HepG2 (cell line): ENCODE measurements around the gene GDPD5. TPM values are rescaled to one million over a fixed set of nuclear protein-coding genes. Genes with fewer than 3 reads are reported as not detected.

Experiments
- AKNA ChIP-seq: sonication (generic); formaldehyde crosslinking; IDR thresholded peaks from 2 replicates; pipeline ENCODE4 v1.4.0; 2020; ENCODE audit warnings: missing genetic modification reagents, borderline replicate concordance
- CHD4 ChIP-seq: fragments of 200-600 bp; sonication (generic); IDR thresholded peaks from 2 replicates; pipeline ENCODE4 v1.7.0; 2017; ENCODE audit warnings: mild to moderate bottlenecking, low read length, borderline replicate concordance
- EZH2 ChIP-seq: conservative IDR thresholded peaks from 2 replicates; pipeline ENCODE4 v1.6.1; 2012; ENCODE audit warnings: mild to moderate bottlenecking, low read depth, low read length, moderate library complexity
- FOXO4 ChIP-seq: sonication (generic); formaldehyde crosslinking; conservative IDR thresholded peaks from 2 replicates; pipeline ENCODE4 v1.8.1; 2023; ENCODE audit warnings: missing genetic modification reagents
- HHEX ChIP-seq: IDR thresholded peaks from 2 replicates; pipeline ENCODE4 v1.6.1; 2016; ENCODE audit warnings: control low read depth
- KLF12 ChIP-seq: sonication (generic); formaldehyde crosslinking; IDR thresholded peaks from 2 replicates; pipeline ENCODE4 v1.4.0; 2020; ENCODE audit warnings: missing genetic modification reagents, borderline replicate concordance
- MEIS2 ChIP-seq: sonication (generic); formaldehyde crosslinking; IDR thresholded peaks from 2 replicates; pipeline ENCODE4 v1.9.0; 2021; ENCODE audit warnings: mild to moderate bottlenecking, missing genetic modification reagents
- NFE2 ChIP-seq: sonication (generic); formaldehyde crosslinking; IDR thresholded peaks from 2 replicates; pipeline ENCODE4 v1.4.0; 2020; ENCODE audit warnings: missing genetic modification reagents
- NFE2L2 ChIP-seq: fragments of 150-350 bp; IDR thresholded peaks from 2 replicates; pipeline ENCODE4 v1.6.1; 2014; ENCODE audit warnings: low read length
- REST ChIP-seq, 2 experiments: IDR thresholded peaks; 2 replicates each; pipeline ENCODE4 v1.6.1; 2011 to 2012; ENCODE audit warnings: low read length in 2 of 2, borderline replicate concordance in 1 of 2, low read depth in 1 of 2, mild to moderate bottlenecking in 1 of 2, moderate library complexity in 1 of 2
- ZBTB25 ChIP-seq: IDR thresholded peaks from 2 replicates; pipeline ENCODE4 v1.6.1; 2018; ENCODE audit warnings: missing genetic modification reagents
- ZNF205 ChIP-seq: IDR thresholded peaks from 2 replicates; pipeline ENCODE4 v1.6.1; 2018; ENCODE audit warnings: missing biosample characterization, missing genetic modification reagents
- ZNF484 ChIP-seq: sonication (generic); formaldehyde crosslinking; IDR thresholded peaks from 2 replicates; pipeline ENCODE4 v1.5.1; 2020; ENCODE audit warnings: mild to moderate bottlenecking, low read depth, missing genetic modification reagents, borderline replicate concordance
- ZNF737 ChIP-seq: sonication (generic); formaldehyde crosslinking; IDR thresholded peaks from 2 replicates; pipeline ENCODE4 v1.5.0; 2020; ENCODE audit warnings: missing genetic modification reagents, mild to moderate bottlenecking, borderline replicate concordance
- ZNF776 ChIP-seq: sonication (generic); formaldehyde crosslinking; IDR thresholded peaks from 2 replicates; pipeline ENCODE4 v1.4.0; 2020; ENCODE audit warnings: mild to moderate bottlenecking, missing genetic modification reagents
- polyA plus RNA-seq, 8 experiments: library from polyadenylated mRNA; depleted of rRNA in 3 of 8; stranded (reverse) in 7 of 8; unstranded in 1 of 8; fragments of >200 nt; fragmentation: Illumina TruSeq in 4 of 8; extraction: Trizol in 4 of 8; gene quantifications; 2 replicates each; pipeline versions ENCODE4 v1.2.1 to v1.2.3, GENCODE V29; 2011 to 2016; ENCODE audit warnings: low read depth in 4 of 8, missing spikeins in 1 of 8, mixed read lengths in 1 of 8; ENCODE audit not compliant: insufficient read depth in 1 of 8
- total RNA-seq, 5 experiments: library from RNA; depleted of rRNA; stranded (reverse); fragments of >200 nt; fragmentation: Illumina TruSeq; extraction: Trizol; gene quantifications; 2 replicates each; pipeline ENCODE4 v1.2.3, GENCODE V29; 2016; ENCODE audit warnings: low read depth in 1 of 5

Gene GDPD5
- total and polyA plus RNA-seq, 2 of the 13 experiments (the other 11 are each of a cell fraction or from before 2014, with no cell fraction given) = 55.0 to 67.5 TPM

GRCh38 chr11:75523811-75524664 lies 1.7 kb downstream of the GDPD5 start (continued):
- TF ChIP-seq ZNF737 (CRISPR knock-in tag) = no peak
- no peak for TF ChIP-seq EZH2
- TF ChIP-seq FOXO4 (CRISPR knock-in tag) = 0 out of 2 replicates have a peak, but pooled peaks have one; percentile 55
- no peak for TF ChIP-seq ZNF776
- no peak for TF ChIP-seq HHEX (CRISPR knock-in tag)
- TF ChIP-seq ZNF484 (CRISPR knock-in tag) = no peak
- TF ChIP-seq REST (IDR thresholded peaks at IDR 0.05; ENCODE audit: borderline replicate concordance in 1 of 2, low read depth in 1 of 2, low read length in 2 of 2) = no peak
- TF ChIP-seq NFE2L2 = no peak
- TF ChIP-seq CHD4 = no peak
- TF ChIP-seq ZNF205 (CRISPR knock-in tag) = no peak
- no peak for TF ChIP-seq NFE2
- no peak for TF ChIP-seq MEIS2
- TF ChIP-seq KLF12 (CRISPR knock-in tag) = no peak
- TF ChIP-seq ZBTB25 (CRISPR knock-in tag) = peak; percentile 43; the same call in 1 of the 2 replicates
- TF ChIP-seq AKNA (CRISPR knock-in tag) = no peak
